ENCODE results near the gene ATP13A2.

The ATP13A2 gene

GRCh38 chr1:17045634-17046333, 34.1 kb upstream of the ATP13A2 start:
- Histone ChIP-seq H3K27me3 (ENCODE audit: insufficient read depth, low read length, poor library complexity) (no peaks in the 10 kb centered on the region), H3K4me1 (ENCODE audit: insufficient read depth, low read length) (no peaks in the 10 kb centered on the region), H3K79me2 (ENCODE audit: insufficient read depth, low read length) (peaks cover 64% of the 10 kb centered on the region), H4K20me1 (ENCODE audit: insufficient read depth, low read length) (peaks cover 16% of the 10 kb centered on the region; the same call in 1 of the 2 replicates), H3K9me3 (ENCODE audit: insufficient read depth, low read length, severe bottlenecking) (no peaks in the 10 kb centered on the region), H3K4me2 (ENCODE audit: insufficient read depth, low read length) (no peak overlapping the region), H3K9ac (ENCODE audit: low read depth, low read length) (no peak overlapping the region), H3K4me3 (ENCODE audit: low read depth in 1 of 2, low read length in 2 of 2) (no peak overlapping the region), H3K36me3 (ENCODE audit: insufficient read depth, low read length) (peaks cover 51% of the 10 kb centered on the region), H3K27ac (ENCODE audit: low read length) (no peak overlapping the region), H2AFZ (ENCODE audit: low read depth, low read length) (no peak overlapping the region)
- DNase-seq: no peak
- TF ChIP-seq EZH2 (IDR thresholded peaks at IDR 0.05; ENCODE audit: borderline replicate concordance, low read depth, low read length, severe bottlenecking): no peak
- TF ChIP-seq, protein P1, sequence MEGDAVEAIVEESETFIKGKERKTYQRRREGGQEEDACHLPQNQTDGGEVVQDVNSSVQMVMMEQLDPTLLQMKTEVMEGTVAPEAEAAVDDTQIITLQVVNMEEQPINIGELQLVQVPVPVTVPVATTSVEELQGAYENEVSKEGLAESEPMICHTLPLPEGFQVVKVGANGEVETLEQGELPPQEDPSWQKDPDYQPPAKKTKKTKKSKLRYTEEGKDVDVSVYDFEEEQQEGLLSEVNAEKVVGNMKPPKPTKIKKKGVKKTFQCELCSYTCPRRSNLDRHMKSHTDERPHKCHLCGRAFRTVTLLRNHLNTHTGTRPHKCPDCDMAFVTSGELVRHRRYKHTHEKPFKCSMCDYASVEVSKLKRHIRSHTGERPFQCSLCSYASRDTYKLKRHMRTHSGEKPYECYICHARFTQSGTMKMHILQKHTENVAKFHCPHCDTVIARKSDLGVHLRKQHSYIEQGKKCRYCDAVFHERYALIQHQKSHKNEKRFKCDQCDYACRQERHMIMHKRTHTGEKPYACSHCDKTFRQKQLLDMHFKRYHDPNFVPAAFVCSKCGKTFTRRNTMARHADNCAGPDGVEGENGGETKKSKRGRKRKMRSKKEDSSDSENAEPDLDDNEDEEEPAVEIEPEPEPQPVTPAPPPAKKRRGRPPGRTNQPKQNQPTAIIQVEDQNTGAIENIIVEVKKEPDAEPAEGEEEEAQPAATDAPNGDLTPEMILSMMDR (IDR thresholded peaks at IDR 0.05; ENCODE audit: borderline replicate concordance, extremely low read depth, low read length, poor library complexity, severe bottlenecking): peak; percentile 72
- peak; percentile 42; the same call in 1 of the 3 replicates for ATAC-seq (ENCODE audit: insufficient read depth, low read depth)

GRCh38 chr1:17045150-17045549, 33.4 kb upstream of the ATP13A2 start:
- ATAC-seq (ENCODE audit: insufficient read depth, low read depth) (no peak), DNase-seq (no peak)
- Histone ChIP-seq H3K79me2 (ENCODE audit: insufficient read depth, low read length) (peaks cover 60% of the 10 kb centered on the region), H3K4me1 (ENCODE audit: insufficient read depth, low read length) (no peaks in the 10 kb centered on the region), H3K4me2 (ENCODE audit: insufficient read depth, low read length) (no peak overlapping the region), H3K9me3 (ENCODE audit: insufficient read depth, low read length, severe bottlenecking) (no peaks in the 10 kb centered on the region), H3K4me3 (ENCODE audit: low read depth in 1 of 2, low read length in 2 of 2) (no peak overlapping the region), H2AFZ (ENCODE audit: low read depth, low read length) (no peak overlapping the region), H3K27me3 (ENCODE audit: insufficient read depth, low read length, poor library complexity) (no peaks in the 10 kb centered on the region), H3K36me3 (ENCODE audit: insufficient read depth, low read length) (peaks cover 57% of the 10 kb centered on the region), H3K27ac (ENCODE audit: low read length) (no peak overlapping the region), H4K20me1 (ENCODE audit: insufficient read depth, low read length) (peaks cover 16% of the 10 kb centered on the region; the same call in 1 of the 2 replicates), H3K9ac (ENCODE audit: low read depth, low read length) (no peak overlapping the region)
- no peak for TF ChIP-seq EZH2 (IDR thresholded peaks at IDR 0.05; ENCODE audit: borderline replicate concordance, low read depth, low read length, severe bottlenecking)
- TF ChIP-seq, protein P1 (IDR thresholded peaks at IDR 0.05; ENCODE audit: borderline replicate concordance, extremely low read depth, low read length, poor library complexity, severe bottlenecking): no peak

GRCh38 chr1:17043676-17044075, 31.9 kb upstream of the ATP13A2 start:
- no peaks in the 10 kb centered on the region for H3K4me1 ChIP-seq (ENCODE audit: insufficient read depth, low read length)
- H2AFZ ChIP-seq (ENCODE audit: low read depth, low read length): no peak overlapping the region
- no peak overlapping the region for H3K9ac ChIP-seq (ENCODE audit: low read depth, low read length)
- H3K79me2 ChIP-seq (ENCODE audit: insufficient read depth, low read length): peaks cover 48% of the 10 kb centered on the region
- H3K36me3 ChIP-seq (ENCODE audit: insufficient read depth, low read length): peaks cover 59% of the 10 kb centered on the region
- DNase-seq (no peak), ATAC-seq (ENCODE audit: insufficient read depth, low read depth) (no peak)
- TF ChIP-seq EZH2 (IDR thresholded peaks at IDR 0.05; ENCODE audit: borderline replicate concordance, low read depth, low read length, severe bottlenecking): no peak
- TF ChIP-seq, protein P1 (IDR thresholded peaks at IDR 0.05; ENCODE audit: borderline replicate concordance, extremely low read depth, low read length, poor library complexity, severe bottlenecking): no peak
- no peak overlapping the region for H3K4me3 ChIP-seq (ENCODE audit: low read depth in 1 of 2, low read length in 2 of 2)
- H3K27ac ChIP-seq (ENCODE audit: low read length): no peak overlapping the region
- no peaks in the 10 kb centered on the region for H3K27me3 ChIP-seq (ENCODE audit: insufficient read depth, low read length, poor library complexity)
- H3K9me3 ChIP-seq (ENCODE audit: insufficient read depth, low read length, severe bottlenecking): no peaks in the 10 kb centered on the region
- no peak overlapping the region for H3K4me2 ChIP-seq (ENCODE audit: insufficient read depth, low read length)
- H4K20me1 ChIP-seq (ENCODE audit: insufficient read depth, low read length): peaks cover 11% of the 10 kb centered on the region; the same call in 1 of the 2 replicates

Data from DND-41 (cell line).